Choroid plexus epithelial cell (primary cell): ENCODE data around the gene MAD1L1.
"Not testable (repeated sequence)": the region's sequence is repeated elsewhere in the genome, so short reads cannot be mapped to it uniquely, and the experiment has no call there.

ENCODE experiments used
- DNase-seq: peaks from one replicate; pipeline ENCODE4 v3.0.0-alpha.2; 2010; ENCODE audit warnings: low read depth
- H3K4me3 ChIP-seq: 2 replicates; pipeline ENCODE4 v1.5.1; 2011; ENCODE audit warnings: low read depth, mild to moderate bottlenecking, control low read depth, low read length, moderate library complexity
- TF ChIP-seq, protein P1 (sequence below): conservative IDR thresholded peaks from 2 replicates; pipeline ENCODE4 v1.5.1; 2011; ENCODE audit warnings: low read depth, mild to moderate bottlenecking, control low read depth, inconsistent platforms, low read length, moderate library complexity

Gene MAD1L1

DNA sequence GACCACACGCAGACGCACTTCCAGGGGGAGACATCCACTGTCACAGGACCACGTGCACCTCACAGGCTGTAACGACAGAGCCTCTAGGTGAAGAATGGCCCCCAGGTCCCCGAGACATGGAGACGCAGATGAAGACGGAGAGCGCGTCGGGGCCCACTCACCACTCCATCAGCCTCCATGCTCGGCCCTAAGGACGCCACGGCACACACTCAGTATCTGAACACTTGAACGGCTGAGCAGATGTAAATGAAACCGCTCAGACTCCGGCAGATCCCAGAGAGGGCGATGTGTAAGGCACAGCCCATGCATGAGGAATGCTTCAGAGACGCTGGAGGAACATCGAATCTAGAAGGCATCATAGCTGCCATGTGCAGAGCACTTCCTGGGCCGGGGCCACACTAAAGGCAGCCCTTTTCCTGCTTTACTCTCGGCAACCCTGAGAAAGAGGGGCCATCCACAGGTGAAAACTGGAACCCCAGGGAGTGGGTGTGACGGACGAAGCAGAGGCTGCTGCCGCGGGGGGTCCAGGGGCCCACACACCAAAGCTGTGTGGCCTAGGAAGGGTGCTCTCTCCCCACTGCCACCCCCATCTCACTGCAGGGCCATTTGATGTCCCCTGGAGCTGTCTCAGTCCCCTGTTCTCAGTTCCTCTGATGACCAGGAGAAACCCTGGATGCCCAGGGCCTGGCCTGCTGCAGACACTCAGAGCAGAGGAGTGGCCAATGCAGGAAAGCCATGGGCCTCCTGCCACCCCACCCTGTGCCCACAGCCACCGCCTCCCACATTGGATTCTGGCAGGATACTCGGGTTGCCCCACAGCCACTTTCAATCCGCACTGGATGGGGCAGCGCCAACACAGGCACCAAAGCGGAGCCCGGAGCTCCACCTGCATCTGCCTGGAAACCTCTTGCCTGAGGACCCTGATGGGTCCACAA is 253.8 kb downstream of the MAD1L1 start:
- H3K4me3 ChIP-seq: no peak overlapping the region
- no peak for DNase-seq
- TF ChIP-seq, protein P1, sequence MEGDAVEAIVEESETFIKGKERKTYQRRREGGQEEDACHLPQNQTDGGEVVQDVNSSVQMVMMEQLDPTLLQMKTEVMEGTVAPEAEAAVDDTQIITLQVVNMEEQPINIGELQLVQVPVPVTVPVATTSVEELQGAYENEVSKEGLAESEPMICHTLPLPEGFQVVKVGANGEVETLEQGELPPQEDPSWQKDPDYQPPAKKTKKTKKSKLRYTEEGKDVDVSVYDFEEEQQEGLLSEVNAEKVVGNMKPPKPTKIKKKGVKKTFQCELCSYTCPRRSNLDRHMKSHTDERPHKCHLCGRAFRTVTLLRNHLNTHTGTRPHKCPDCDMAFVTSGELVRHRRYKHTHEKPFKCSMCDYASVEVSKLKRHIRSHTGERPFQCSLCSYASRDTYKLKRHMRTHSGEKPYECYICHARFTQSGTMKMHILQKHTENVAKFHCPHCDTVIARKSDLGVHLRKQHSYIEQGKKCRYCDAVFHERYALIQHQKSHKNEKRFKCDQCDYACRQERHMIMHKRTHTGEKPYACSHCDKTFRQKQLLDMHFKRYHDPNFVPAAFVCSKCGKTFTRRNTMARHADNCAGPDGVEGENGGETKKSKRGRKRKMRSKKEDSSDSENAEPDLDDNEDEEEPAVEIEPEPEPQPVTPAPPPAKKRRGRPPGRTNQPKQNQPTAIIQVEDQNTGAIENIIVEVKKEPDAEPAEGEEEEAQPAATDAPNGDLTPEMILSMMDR: no peak

DNA sequence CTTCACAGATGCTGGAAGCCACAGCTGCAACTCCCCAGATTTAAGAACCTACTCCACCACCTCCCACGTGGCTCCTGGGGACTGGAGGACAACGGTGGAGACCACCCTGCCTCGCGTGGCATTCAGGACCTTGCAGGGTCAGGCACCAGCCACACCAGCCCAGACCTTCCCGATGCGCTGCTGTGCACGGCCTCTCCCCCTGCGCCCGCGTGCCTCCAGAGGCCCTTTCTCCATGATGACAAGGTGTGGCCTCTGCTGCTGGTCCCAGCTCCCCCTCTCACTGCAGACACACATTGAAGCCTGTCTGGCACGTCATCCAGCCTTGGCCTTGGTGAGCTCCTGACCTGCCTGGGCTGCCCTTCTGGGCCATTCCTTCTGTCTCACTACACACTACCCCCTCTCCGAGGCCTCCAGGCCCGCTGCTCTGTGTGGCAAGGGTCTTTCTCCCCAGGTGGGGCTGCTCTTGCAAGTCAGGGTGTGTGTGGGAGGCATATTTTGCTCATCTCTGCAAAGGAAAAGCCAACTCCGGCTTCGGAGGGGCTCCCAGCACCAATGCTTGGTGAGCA is 254.8 kb downstream of the MAD1L1 start:
- H3K4me3 ChIP-seq: no peak overlapping the region
- no peak for DNase-seq
- TF ChIP-seq, protein P1: no peak

DNA sequence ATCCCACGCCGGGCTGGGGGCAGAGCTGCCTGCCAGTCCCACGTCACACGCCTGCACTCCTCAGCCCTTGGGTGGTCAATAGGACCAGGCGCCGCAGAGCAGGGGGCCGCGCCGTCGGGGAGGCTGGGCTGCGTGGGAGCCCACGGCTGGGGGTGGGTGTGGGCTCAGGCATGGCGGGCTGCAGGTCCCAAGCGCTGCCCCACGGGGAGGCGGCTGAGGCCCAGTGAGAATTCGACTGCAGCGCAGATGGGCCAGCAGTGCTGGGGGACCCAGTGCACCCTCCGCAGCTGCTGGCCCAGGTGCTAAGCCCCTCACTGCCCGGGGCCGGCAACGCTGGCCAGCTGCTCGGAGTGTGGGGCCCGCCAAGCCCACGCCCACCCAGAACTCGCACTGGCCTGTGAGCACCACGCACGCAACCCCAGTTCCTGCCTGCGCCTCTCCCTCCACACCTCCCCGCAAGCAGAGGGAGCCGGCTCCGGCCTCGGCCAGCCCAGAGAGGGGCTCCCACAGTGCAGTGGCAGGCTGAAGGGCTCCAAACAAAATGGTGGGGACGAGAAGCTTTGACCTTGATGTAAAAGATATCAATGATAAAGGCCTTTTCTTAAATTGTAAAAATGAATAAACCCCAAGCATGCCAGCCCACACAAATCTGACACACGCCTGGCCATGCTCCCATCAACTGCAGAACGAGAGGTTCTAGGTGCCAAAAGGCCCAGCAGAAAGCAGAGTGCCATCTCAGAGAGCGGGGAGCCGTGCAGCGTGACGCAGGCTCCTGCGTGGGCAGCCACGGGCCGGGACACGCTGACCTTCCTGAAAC is 255.5 kb downstream of the MAD1L1 start:
- H3K4me3 ChIP-seq: no peak overlapping the region
- DNase-seq: no peak
- TF ChIP-seq, protein P1: no peak

DNA sequence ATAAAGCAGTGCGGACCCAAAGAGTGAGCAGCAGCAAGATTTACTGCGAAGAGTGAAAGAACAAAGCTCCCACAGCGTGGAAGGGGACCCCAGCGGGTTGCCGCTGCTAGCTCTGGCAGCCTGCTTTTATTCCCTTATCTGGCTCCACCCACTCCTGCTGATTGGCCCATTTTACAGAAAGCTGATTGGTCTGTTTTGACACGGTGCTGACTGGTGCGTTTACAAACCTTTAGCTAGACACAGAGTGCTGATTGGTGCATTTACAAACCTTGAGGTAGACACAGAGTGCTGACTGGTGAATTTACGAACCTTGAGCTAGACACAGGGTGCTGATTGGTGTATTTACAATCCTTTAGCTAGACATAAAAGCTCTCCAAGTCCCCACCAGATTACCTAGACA is 256.2 kb downstream of the MAD1L1 start:
- not testable (repeated sequence) for H3K4me3 ChIP-seq, DNase-seq

DNA sequence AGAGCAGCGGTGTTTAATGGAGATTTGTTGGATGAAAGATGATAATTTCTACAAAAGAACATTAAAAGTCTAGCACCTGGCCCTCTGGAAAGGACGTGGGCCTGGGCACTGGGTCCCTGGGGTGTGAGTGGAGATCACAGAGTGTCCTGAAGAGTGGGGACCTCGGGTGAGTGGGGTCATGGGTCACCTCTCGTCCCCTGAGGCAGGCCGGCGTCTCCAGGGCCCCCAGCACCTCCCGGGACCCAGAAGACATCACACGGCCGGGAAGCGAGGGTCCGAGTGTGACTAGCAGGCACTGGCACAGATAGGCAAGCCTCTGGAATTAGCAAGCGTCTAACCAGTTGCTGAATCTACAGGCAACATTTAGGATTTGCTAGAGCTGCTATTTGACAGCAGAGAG is 257.2 kb downstream of the MAD1L1 start:
- TF ChIP-seq, protein P1: no peak
- no peak overlapping the region for H3K4me3 ChIP-seq
- no peak for DNase-seq

DNA sequence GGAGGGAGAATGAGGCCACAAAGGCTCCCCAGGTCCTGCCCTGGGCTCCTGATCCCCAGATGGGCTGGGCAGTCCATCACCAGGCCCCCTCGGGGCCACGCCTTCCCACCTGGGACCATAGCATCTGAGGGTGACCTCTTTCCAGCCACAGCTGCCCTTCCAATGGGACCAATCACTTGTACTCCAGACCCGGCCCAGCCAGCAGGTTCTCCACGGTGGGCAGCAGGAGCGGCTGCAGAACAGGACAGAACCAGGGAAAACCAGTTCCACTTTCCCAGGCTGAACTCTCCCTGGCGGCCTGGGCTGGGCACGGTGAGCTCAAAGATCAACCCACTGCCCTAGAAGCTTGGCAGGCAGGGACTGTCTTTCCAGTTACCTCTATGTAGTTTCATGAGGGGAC is 257.6 kb downstream of the MAD1L1 start:
- no peak overlapping the region for H3K4me3 ChIP-seq
- TF ChIP-seq, protein P1: no peak
- no peak for DNase-seq
